Adipocyte (in vitro differentiated cells): Measurements from ENCODE around the gene RICTOR.

Source experiments
- DNase-seq: peaks from one replicate; pipeline ENCODE4 v3.0.0-alpha.2; 2015; ENCODE audit warnings: low read depth
- H3K27me3 ChIP-seq: replicated peaks from 2 replicates; pipeline ENCODE4 v1.7.0; 2013; ENCODE audit warnings: mild to moderate bottlenecking, low read length, moderate library complexity; ENCODE audit not compliant: control insufficient read depth, insufficient read depth
- H3K36me3 ChIP-seq: 2 replicates; pipeline ENCODE4 v1.7.0; 2013; ENCODE audit warnings: low read length, mild to moderate bottlenecking, moderate library complexity; ENCODE audit not compliant: control insufficient read depth, insufficient read depth, severe bottlenecking
- H3K4me1 ChIP-seq: 2 replicates; pipeline ENCODE4 v1.7.0; 2013; ENCODE audit warnings: mild to moderate bottlenecking, low read length, moderate library complexity; ENCODE audit not compliant: control insufficient read depth, insufficient read depth
- H3K4me3 ChIP-seq: 2 replicates; pipeline ENCODE4 v1.7.0; 2013; ENCODE audit warnings: mild to moderate bottlenecking, low read length, moderate library complexity
- H3K9ac ChIP-seq: 2 replicates; pipeline ENCODE4 v1.7.0; 2013; ENCODE audit warnings: mild to moderate bottlenecking, low read length, moderate library complexity
- H3K9me3 ChIP-seq: 2 replicates; pipeline ENCODE4 v1.7.0; 2013; ENCODE audit warnings: mild to moderate bottlenecking, low read length, moderate library complexity; ENCODE audit not compliant: control insufficient read depth

RICTOR gene

GRCh38 chr5:39073767-39074016 lies 507 bp downstream of the RICTOR start:
- H3K4me1 ChIP-seq = peaks cover 27% of the 10 kb centered on the region
- peaks cover 8% of the 10 kb centered on the region for H3K36me3 ChIP-seq
- peak overlapping the region; percentile 99 for H3K4me3 ChIP-seq
- H3K9ac ChIP-seq = peak overlapping the region; percentile 99
- H3K27me3 ChIP-seq = no peaks in the 10 kb centered on the region
- peak; percentile 73 for DNase-seq
- no peaks in the 10 kb centered on the region for H3K9me3 ChIP-seq

- H3K27me3 ChIP-seq = no peaks in the 10 kb centered on the region
- peak; percentile 66 for DNase-seq
- H3K36me3 ChIP-seq = peaks cover 8% of the 10 kb centered on the region
- no peaks in the 10 kb centered on the region for H3K9me3 ChIP-seq
- H3K4me3 ChIP-seq = peak overlapping the region; percentile 99
- peak overlapping the region; percentile 99 for H3K9ac ChIP-seq
- H3K4me1 ChIP-seq = peaks cover 27% of the 10 kb centered on the region
Observed at GRCh38 chr5:39072925-39073766, 1.1 kb downstream of the RICTOR start.

GRCh38 chr5:39068099-39068498 lies 6.1 kb downstream of the RICTOR start:
- H3K27me3 ChIP-seq = no peaks in the 10 kb centered on the region
- no peak for DNase-seq
- H3K4me3 ChIP-seq = no peak overlapping the region
- peaks cover 26% of the 10 kb centered on the region for H3K4me1 ChIP-seq
- no peak overlapping the region for H3K9ac ChIP-seq
- peaks cover 18% of the 10 kb centered on the region for H3K36me3 ChIP-seq
- no peaks in the 10 kb centered on the region for H3K9me3 ChIP-seq

- no peak for DNase-seq
- peaks cover 13% of the 10 kb centered on the region for H3K4me1 ChIP-seq
- no peak overlapping the region for H3K9ac ChIP-seq
- H3K36me3 ChIP-seq = peaks cover 21% of the 10 kb centered on the region
- H3K9me3 ChIP-seq = no peaks in the 10 kb centered on the region
- no peak overlapping the region for H3K4me3 ChIP-seq
- no peaks in the 10 kb centered on the region for H3K27me3 ChIP-seq
Observed at GRCh38 chr5:39064450-39064849, 9.7 kb downstream of the RICTOR start.

- H3K27me3 ChIP-seq = no peaks in the 10 kb centered on the region
- H3K36me3 ChIP-seq = peaks cover 18% of the 10 kb centered on the region
- H3K4me3 ChIP-seq = no peak overlapping the region
- DNase-seq = no peak
- H3K9me3 ChIP-seq = no peaks in the 10 kb centered on the region
- no peak overlapping the region for H3K9ac ChIP-seq
- H3K4me1 ChIP-seq = peaks cover 27% of the 10 kb centered on the region
Observed at GRCh38 chr5:39063037-39063436, 11.2 kb downstream of the RICTOR start.

- H3K9ac ChIP-seq = no peak overlapping the region
- H3K36me3 ChIP-seq = peaks cover 18% of the 10 kb centered on the region
- H3K4me1 ChIP-seq = peaks cover 31% of the 10 kb centered on the region
- H3K9me3 ChIP-seq = no peaks in the 10 kb centered on the region
- peak; percentile 36 for DNase-seq
- no peaks in the 10 kb centered on the region for H3K27me3 ChIP-seq
- no peak overlapping the region for H3K4me3 ChIP-seq
Observed at GRCh38 chr5:39062530-39062929, 11.7 kb downstream of the RICTOR start.

GRCh38 chr5:39062104-39062503 lies 12.1 kb downstream of the RICTOR start:
- Histone ChIP-seq H3K4me3 (no peak overlapping the region), H3K9ac (no peak overlapping the region), H3K27me3 (no peaks in the 10 kb centered on the region), H3K9me3 (no peaks in the 10 kb centered on the region), H3K36me3 (peaks cover 18% of the 10 kb centered on the region), H3K4me1 (peaks cover 35% of the 10 kb centered on the region)
- DNase-seq = no peak

- H3K27me3 ChIP-seq = no peaks in the 10 kb centered on the region
- peaks cover 52% of the 10 kb centered on the region for H3K4me1 ChIP-seq
- DNase-seq = no peak
- H3K36me3 ChIP-seq = peaks cover 8% of the 10 kb centered on the region
- H3K4me3 ChIP-seq = peak overlapping the region; percentile 3
- H3K9me3 ChIP-seq = no peaks in the 10 kb centered on the region
- no peak overlapping the region for H3K9ac ChIP-seq
Observed at GRCh38 chr5:39059064-39059463, 15.1 kb downstream of the RICTOR start.

GRCh38 chr5:39058178-39058921 lies 15.8 kb downstream of the RICTOR start:
- Histone ChIP-seq H3K9me3 (no peaks in the 10 kb centered on the region), H3K4me3 (peak overlapping the region; percentile 80), H3K9ac (peak overlapping the region; percentile 69), H3K36me3 (peaks cover 8% of the 10 kb centered on the region), H3K27me3 (no peaks in the 10 kb centered on the region), H3K4me1 (peaks cover 51% of the 10 kb centered on the region)
- no peak for DNase-seq

- H3K27me3 ChIP-seq = no peaks in the 10 kb centered on the region
Observed at GRCh38 chr5:39057734-39058133, 16.5 kb downstream of the RICTOR start.

GRCh38 chr5:39055768-39056398 lies 18.3 kb downstream of the RICTOR start:
- H3K27me3 ChIP-seq = no peaks in the 10 kb centered on the region
- H3K4me1 ChIP-seq = peaks cover 41% of the 10 kb centered on the region
- no peaks in the 10 kb centered on the region for H3K9me3 ChIP-seq
- peaks cover 2% of the 10 kb centered on the region for H3K36me3 ChIP-seq
- no peak overlapping the region for H3K4me3 ChIP-seq
- H3K9ac ChIP-seq = no peak overlapping the region
- DNase-seq = no peak

More at GRCh38 chr5:39057734-39058133, 16.5 kb downstream of the RICTOR start:
- Histone ChIP-seq H3K36me3 (peaks cover 8% of the 10 kb centered on the region), H3K9ac (peak overlapping the region; percentile 69), H3K4me3 (peak overlapping the region; percentile 80), H3K9me3 (no peaks in the 10 kb centered on the region), H3K4me1 (peaks cover 44% of the 10 kb centered on the region)
- DNase-seq = no peak
